CD8-positive, alpha-beta memory T cell (primary cell): ENCODE measurements around the gene RSPRY1. TPM values are rescaled to one million over a fixed set of nuclear protein-coding genes. Genes with fewer than 3 reads are reported as not detected.
A peak's percentile ranks its signal among the peaks of the same experiment; 100 is the strongest.

ENCODE experiments used
- CTCF ChIA-PET: fragments of 350-600 bp; sonication (Branson Sonifier 250); formaldehyde crosslinking; loops from one replicate; lab custom pipeline; 2021; ENCODE audit warnings: antibody characterized with exemption; lab: Charles Lee
- POLR2A ChIA-PET: fragments of 350-600 bp; sonication (Branson Sonifier 250); formaldehyde crosslinking; loops from one replicate; lab custom pipeline; 2021; ENCODE audit warnings: antibody characterized with exemption; lab: Charles Lee
- DNase-seq, 5 donors: peaks; one replicate each; pipeline versions ENCODE4 v3.0.0 to v3.0.0-alpha.2; 2020 to 2022; ENCODE audit warnings: mixed read lengths in 1 of 5
- H3K27ac ChIP-seq: one replicate; pipeline ENCODE4 v1.7.0; 2013; ENCODE audit warnings: low read depth, mild to moderate bottlenecking, low read length, moderate library complexity
- H3K27me3 ChIP-seq: 2 replicates; pipeline ENCODE4 v1.7.0; 2013; ENCODE audit warnings: low read length, mild to moderate bottlenecking; ENCODE audit not compliant: insufficient read depth, poor library complexity, severe bottlenecking
- H3K36me3 ChIP-seq: 2 replicates; pipeline ENCODE4 v1.7.0; 2013; ENCODE audit warnings: mild to moderate bottlenecking, low read length, moderate library complexity; ENCODE audit not compliant: insufficient read depth
- H3K4me1 ChIP-seq: 2 replicates; pipeline ENCODE4 v1.7.0; 2013; ENCODE audit warnings: mild to moderate bottlenecking, low read length, moderate library complexity; ENCODE audit not compliant: insufficient read depth
- H3K4me3 ChIP-seq: 2 replicates; pipeline ENCODE4 v1.7.0; 2013; ENCODE audit warnings: mild to moderate bottlenecking, low read length
- H3K9me3 ChIP-seq: 2 replicates; pipeline ENCODE4 v1.7.0; 2013; ENCODE audit warnings: mild to moderate bottlenecking, low read length
- H3K27ac Mint-ChIP-seq, 8 donors: one replicate each; pipeline ENCODE4 v1.8.0; 2020 to 2021; ENCODE audit warnings: mixed read lengths in 8 of 8, mild to moderate bottlenecking in 6 of 8, inconsistent platforms in 3 of 8, moderate library complexity in 3 of 8
- H3K27me3 Mint-ChIP-seq, 2 donors: one replicate each; pipeline ENCODE4 v1.8.0; 2020 to 2021; ENCODE audit warnings: mixed read lengths in 2 of 2, mild to moderate bottlenecking in 1 of 2, moderate library complexity in 1 of 2
- H3K36me3 Mint-ChIP-seq, 3 donors: one replicate each; pipeline ENCODE4 v1.8.0; 2020 to 2021; ENCODE audit warnings: mixed read lengths in 3 of 3, inconsistent platforms in 1 of 3, mild to moderate bottlenecking in 1 of 3
- H3K4me1 Mint-ChIP-seq, 3 donors: one replicate each; pipeline ENCODE4 v1.8.0; 2020 to 2021; ENCODE audit warnings: mixed read lengths in 3 of 3, inconsistent platforms in 1 of 3, mild to moderate bottlenecking in 1 of 3
- H3K4me3 Mint-ChIP-seq, 7 donors: one replicate each; pipeline ENCODE4 v1.8.0; 2020 to 2021; ENCODE audit warnings: mixed read lengths in 7 of 7, mild to moderate bottlenecking in 6 of 7, moderate library complexity in 4 of 7, inconsistent platforms in 2 of 7
- H3K9me3 Mint-ChIP-seq, 5 donors: one replicate each; pipeline ENCODE4 v1.8.0; 2020 to 2022; ENCODE audit warnings: mixed read lengths in 5 of 5, mild to moderate bottlenecking in 3 of 5, moderate library complexity in 2 of 5, inconsistent platforms in 1 of 5
- polyA plus RNA-seq: library from polyadenylated mRNA; unstranded; fragments of 300-500 nt; fragmentation: Illumina TruSeq; gene quantifications from one replicate; pipeline ENCODE4 v1.2.3, GENCODE V29; 2021
- total RNA-seq, 2 experiments: library from RNA; stranded (reverse); gene quantifications; one replicate each; pipeline ENCODE4 v1.2.3, GENCODE V29; 2021

RSPRY1 gene
- total and polyA plus RNA-seq, 3 experiments from 2014 or later, result 33.3 to 41.0 (median 36.6) TPM

- DNase-seq, result no peak
- Mint-ChIP-seq H3K27me3 (no peaks in the 10 kb centered on the region), H3K27ac (peak overlapping the region in 2 of 8 donors; percentile 11 to 17), H3K4me3 (peak overlapping the region in 1 of 7 donors; percentile 45), H3K9me3 (no peaks in the 10 kb centered on the region), H3K4me1 (peaks cover 13 to 32% (median 31%) of the 10 kb centered on the region in 3 donors), H3K36me3 (no peaks in the 10 kb centered on the region)
- Histone ChIP-seq H3K27ac (no peak overlapping the region), H3K4me1 (peaks cover 32% of the 10 kb centered on the region), H3K27me3 (no peaks in the 10 kb centered on the region), H3K4me3 (no peak overlapping the region), H3K36me3 (no peaks in the 10 kb centered on the region), H3K9me3 (no peaks in the 10 kb centered on the region)
- CTCF ChIA-PET, result no interaction called here
- POLR2A ChIA-PET, result no interaction called here
Measured at GRCh38 chr16:57276596-57276995, 90.5 kb downstream of the RSPRY1 start.

- H3K4me1 ChIP-seq, result peaks cover 32% of the 10 kb centered on the region
- POLR2A ChIA-PET, result no interaction called here
- peak; percentile 20 to 69 (median 54) for DNase-seq
- H3K9me3 ChIP-seq, result no peaks in the 10 kb centered on the region
- no peaks in the 10 kb centered on the region for H3K27me3 ChIP-seq
- H3K36me3 Mint-ChIP-seq, result no peaks in the 10 kb centered on the region
- H3K9me3 Mint-ChIP-seq, result no peaks in the 10 kb centered on the region
- peak overlapping the region in 3 of 8 donors; percentile 9 to 74 (median 51) for H3K27ac Mint-ChIP-seq
- no peaks in the 10 kb centered on the region for H3K36me3 ChIP-seq
- CTCF ChIA-PET, result interaction anchor here (1.2 to 1.3 kb wide), 2 partner anchors 22 to 193 kb away, joined by 4 to 5 read pairs; no protein-coding TSS in a partner anchor
- H3K4me1 Mint-ChIP-seq, result peaks cover 14 to 32% (median 31%) of the 10 kb centered on the region in 3 donors
- H3K4me3 Mint-ChIP-seq, result peak overlapping the region in 5 of 7 donors; percentile 6 to 71 (median 15)
- H3K4me3 ChIP-seq, result no peak overlapping the region
- no peak overlapping the region for H3K27ac ChIP-seq
- H3K27me3 Mint-ChIP-seq, result peaks cover 0 to 2% of the 10 kb centered on the region in 2 donors
Measured at GRCh38 chr16:57277586-57277985, 91.5 kb downstream of the RSPRY1 start.

GRCh38 chr16:57278494-57278893 is 92.4 kb downstream of the RSPRY1 start:
- CTCF ChIA-PET, result interaction anchor here (1.2 kb wide), 1 partner anchor 194 kb away, joined by 4 read pairs; no protein-coding TSS in a partner anchor
- H3K27ac Mint-ChIP-seq, result no peak overlapping the region
- Histone ChIP-seq H3K9me3 (no peaks in the 10 kb centered on the region), H3K4me1 (peaks cover 32% of the 10 kb centered on the region), H3K4me3 (no peak overlapping the region), H3K27ac (no peak overlapping the region), H3K27me3 (peaks cover 2% of the 10 kb centered on the region), H3K36me3 (no peaks in the 10 kb centered on the region)
- H3K36me3 Mint-ChIP-seq, result no peaks in the 10 kb centered on the region
- no peak overlapping the region for H3K4me3 Mint-ChIP-seq
- H3K27me3 Mint-ChIP-seq, result peaks cover 2 to 11% of the 10 kb centered on the region in 2 donors
- no peaks in the 10 kb centered on the region for H3K9me3 Mint-ChIP-seq
- POLR2A ChIA-PET, result no interaction called here
- no peak for DNase-seq
- peaks cover 15 to 32% (median 31%) of the 10 kb centered on the region in 3 donors for H3K4me1 Mint-ChIP-seq

- H3K4me1 ChIP-seq, result peaks cover 40% of the 10 kb centered on the region
- no peaks in the 10 kb centered on the region for H3K9me3 ChIP-seq
- H3K4me3 ChIP-seq, result no peak overlapping the region
- DNase-seq, result no peak
- H3K27ac Mint-ChIP-seq, result peak overlapping the region in 1 of 8 donors; percentile 3
- POLR2A ChIA-PET, result interaction anchor here (0.9 to 1.5 kb wide), 2 partner anchors 17 to 20 kb away, joined by 3 read pairs; no protein-coding TSS in a partner anchor
- H3K27ac ChIP-seq, result no peak overlapping the region
- H3K36me3 ChIP-seq, result no peaks in the 10 kb centered on the region
- peaks cover 7 to 19% of the 10 kb centered on the region in 2 donors for H3K27me3 Mint-ChIP-seq
- peaks cover 7% of the 10 kb centered on the region for H3K27me3 ChIP-seq
- no peaks in the 10 kb centered on the region for H3K36me3 Mint-ChIP-seq
- peak overlapping the region in 1 of 7 donors; percentile 10 for H3K4me3 Mint-ChIP-seq
- CTCF ChIA-PET, result interaction anchor here (1.0 kb wide), 1 partner anchor 17 kb away, joined by 3 read pairs; no protein-coding TSS in a partner anchor
- peaks cover 18 to 40% (median 33%) of the 10 kb centered on the region in 3 donors for H3K4me1 Mint-ChIP-seq
- H3K9me3 Mint-ChIP-seq, result no peaks in the 10 kb centered on the region
Measured at GRCh38 chr16:57279780-57280638, 93.9 kb downstream of the RSPRY1 start.

- H3K27ac Mint-ChIP-seq, result peak overlapping the region in 1 of 8 donors; percentile 14
- no peaks in the 10 kb centered on the region for H3K36me3 Mint-ChIP-seq
- peaks cover 20 to 40% (median 33%) of the 10 kb centered on the region in 3 donors for H3K4me1 Mint-ChIP-seq
- H3K9me3 Mint-ChIP-seq, result no peaks in the 10 kb centered on the region
- POLR2A ChIA-PET, result interaction anchor here (0.5 to 1.5 kb wide), 2 partner anchors 16 to 52 kb away, joined by 3 read pairs; no protein-coding TSS in a partner anchor
- H3K4me1 ChIP-seq, result peaks cover 39% of the 10 kb centered on the region
- no peak for DNase-seq
- CTCF ChIA-PET, result no interaction called here
- H3K4me3 ChIP-seq, result no peak overlapping the region
- H3K27ac ChIP-seq, result no peak overlapping the region
- H3K36me3 ChIP-seq, result no peaks in the 10 kb centered on the region
- no peaks in the 10 kb centered on the region for H3K9me3 ChIP-seq
- H3K27me3 Mint-ChIP-seq, result peaks cover 14 to 24% of the 10 kb centered on the region in 2 donors
- peaks cover 10% of the 10 kb centered on the region for H3K27me3 ChIP-seq
- no peak overlapping the region for H3K4me3 Mint-ChIP-seq
Measured at GRCh38 chr16:57281791-57282190, 95.7 kb downstream of the RSPRY1 start.

GRCh38 chr16:57282510-57283213 is 96.5 kb downstream of the RSPRY1 start:
- no peaks in the 10 kb centered on the region for H3K36me3 Mint-ChIP-seq
- ChIA-PET CTCF (no interaction called here), POLR2A (interaction anchor here (0.5 kb wide), 1 partner anchor 53 kb away, joined by 3 read pairs; no protein-coding TSS in a partner anchor)
- no peaks in the 10 kb centered on the region for H3K9me3 Mint-ChIP-seq
- peak overlapping the region in 6 of 7 donors; percentile 14 to 89 (median 34) for H3K4me3 Mint-ChIP-seq
- H3K27me3 Mint-ChIP-seq, result peaks cover 14 to 24% of the 10 kb centered on the region in 2 donors
- Histone ChIP-seq H3K36me3 (no peaks in the 10 kb centered on the region), H3K9me3 (no peaks in the 10 kb centered on the region), H3K4me1 (peaks cover 30% of the 10 kb centered on the region), H3K27ac (no peak overlapping the region), H3K27me3 (peaks cover 10% of the 10 kb centered on the region), H3K4me3 (no peak overlapping the region)
- no peak overlapping the region for H3K27ac Mint-ChIP-seq
- H3K4me1 Mint-ChIP-seq, result peaks cover 13 to 31% (median 28%) of the 10 kb centered on the region in 3 donors
- no peak for DNase-seq

- H3K27ac ChIP-seq, result no peak overlapping the region
- CTCF ChIA-PET, result no interaction called here
- H3K9me3 ChIP-seq, result no peaks in the 10 kb centered on the region
- Mint-ChIP-seq H3K9me3 (no peaks in the 10 kb centered on the region), H3K27me3 (peaks cover 17 to 24% of the 10 kb centered on the region in 2 donors), H3K27ac (peak overlapping the region in 1 of 8 donors; percentile 74), H3K36me3 (no peaks in the 10 kb centered on the region), H3K4me3 (peak overlapping the region in 6 of 7 donors; percentile 62 to 89 (median 72)), H3K4me1 (peaks cover 7 to 24% (median 20%) of the 10 kb centered on the region in 3 donors)
- no peak for DNase-seq
- H3K36me3 ChIP-seq, result no peaks in the 10 kb centered on the region
- H3K4me3 ChIP-seq, result no peak overlapping the region
- H3K4me1 ChIP-seq, result peaks cover 23% of the 10 kb centered on the region
- POLR2A ChIA-PET, result no interaction called here
- peaks cover 10% of the 10 kb centered on the region for H3K27me3 ChIP-seq
Measured at GRCh38 chr16:57283214-57283958, 97.3 kb downstream of the RSPRY1 start.
